Pancreas (tissue), 10 donors: ENCODE results near the gene PPFIBP2. TPM values are rescaled to one million over a fixed set of nuclear protein-coding genes. Genes with fewer than 3 reads are reported as not detected.

Experiments
- ATAC-seq, 4 donors: fragments of 200-7000 bp; cut with Tn5 transposase; one replicate each; pipeline versions ENCODE4 v1.8.0 to v1.9.1; 2020; ENCODE audit warnings: mild to moderate bottlenecking in 4 of 4, moderate library complexity in 4 of 4
- DNase-seq, 6 donors: peaks; one replicate each; pipeline ENCODE4 v3.0.0-alpha.2; 2020
- FAIRE-seq: peaks from 2 replicates; lab custom pipeline; 2012; peaks lifted over from hg19 to GRCh38; lab: Jason Lieb, UNC
- H3K27ac ChIP-seq, 4 donors: fragments of 200-600 bp; sonication (generic); 1 replicate in 3 of 4; 2 replicates in 1 of 4; pipeline versions ENCODE4 v1.5.0 to v1.8.0; 2020
- H3K27me3 ChIP-seq, 4 donors: fragments of 200-600 bp; one replicate each; pipeline ENCODE4 v1.8.0; 2021
- H3K36me3 ChIP-seq, 3 donors: fragments of 200-600 bp; sonication (generic) in 1 of 3; one replicate each; pipeline versions ENCODE4 v1.5.0 to v1.8.0; 2020 to 2021
- H3K4me1 ChIP-seq, 3 donors: fragments of 200-600 bp; one replicate each; pipeline ENCODE4 v1.8.0; 2021
- H3K4me3 ChIP-seq, 4 donors: fragments of 200-600 bp; sonication (generic) in 2 of 4; one replicate each; pipeline versions ENCODE4 v1.5.0 to v1.8.0; 2020 to 2021
- H3K9me3 ChIP-seq, 4 donors: fragments of 200-600 bp; one replicate each; pipeline ENCODE4 v1.8.0; 2021
- CTCF ChIP-seq, 4 donors: fragments of 200-600 bp; sonication (generic) in 3 of 4; IDR thresholded peaks; one replicate each; pipeline versions ENCODE4 v1.5.0 to v1.8.0; 2021; ENCODE audit warnings: antibody characterized with exemption in 4 of 4
- WGBS, 2 donors: extraction: QIAGEN DNeasy Blood & Tissue Kit; methylation state at CpG; one replicate each; pipeline ENCODE4 v1.1.7; 2013; 5-methylcytosine and 5-hydroxymethylcytosine counted together
- intact Hi-C, 3 donors: fragments of 100-400 bp; cut with DNase I; formaldehyde crosslinking; loops; one replicate each; pipeline versions ENCODE4 v1.11.1 to v1.14.2; 2022
- polyA plus RNA-seq, 2 donors: library from polyadenylated mRNA; stranded (reverse); fragments of 200-250 nt; gene quantifications; one replicate each; pipeline ENCODE4 v1.2.3, GENCODE V29; 2013
- total RNA-seq, 6 donors: library from RNA; stranded (reverse); fragmentation: NEBNext Ultra II Directional in 4 of 6; extraction: Animal tissue kit (Norgen Biotek cat#: 25700) in 4 of 6; gene quantifications; one replicate each; pipeline versions ENCODE4 v1.2.1 to v1.2.4, GENCODE V29; 2021 to 2023
- donor health status: healthy with polysubstance abuse.
- donor health status: DM: no; HTN: no; CAD: no; lungs with moderate emphysema.
- donor health status: DM: no; HTN: no; CAD: no.
- donor health status: control.
- donor health status: control.
- donor health status: Bipolar disorder and iron deficiency.
- donor health status: DM: yes; HTN: yes; CAD: no.
- donor health status: DM: no; HTN: no; CAD: no.
- donor health status: DM: no; HTN: no; CAD: no.
- donor health status: DM: yes; HTN: yes; CAD: no.

Gene PPFIBP2
- total and polyA plus RNA-seq, 8 donors = 8.0 to 24.7 (median 11.4) TPM

- Histone ChIP-seq H3K9me3 (no peaks in the 10 kb centered on the region), H3K27me3 (no peaks in the 10 kb centered on the region), H3K4me1 (peaks cover 0 to 7% (median 0%) of the 10 kb centered on the region in 3 donors), H3K36me3 (no peaks in the 10 kb centered on the region), H3K27ac (no peak overlapping the region), H3K4me3 (no peak overlapping the region)
- DNase-seq (no peak), ATAC-seq (no peak), FAIRE-seq (no peak)
- WGBS, 2 donors = 91 to 93% methylated on average over 23 of the region's 23 CpGs
- intact Hi-C loops = no loop called here
- TF ChIP-seq CTCF (IDR thresholded peaks at IDR 0.05) = no peak
Measured at GRCh38 chr11:7518811-7519562, 5.2 kb downstream of the PPFIBP2 start.

- FAIRE-seq (no peak), DNase-seq (no peak), ATAC-seq (no peak)
- H3K27ac ChIP-seq = peak overlapping the region in 1 of 4 donors; percentile 4
- H3K36me3 ChIP-seq = no peaks in the 10 kb centered on the region
- H3K9me3 ChIP-seq = no peaks in the 10 kb centered on the region
- H3K27me3 ChIP-seq = no peaks in the 10 kb centered on the region
- 77 to 78% methylated on average over 18 of the region's 18 CpGs for WGBS, 2 donors
- TF ChIP-seq CTCF (IDR thresholded peaks at IDR 0.05) = no peak
- intact Hi-C loops = no loop called here
- H3K4me3 ChIP-seq = no peak overlapping the region
- H3K4me1 ChIP-seq = no peaks in the 10 kb centered on the region
Measured at GRCh38 chr11:7520011-7520942, 6.5 kb downstream of the PPFIBP2 start.

- H3K4me1 ChIP-seq = no peaks in the 10 kb centered on the region
- H3K27me3 ChIP-seq = no peaks in the 10 kb centered on the region
- intact Hi-C loops = no loop called here
- ATAC-seq (peak in 2 of 4 donors; percentile 44 to 71), FAIRE-seq (no peak), DNase-seq (no peak)
- 0% methylated on average over 2 of the region's 2 CpGs for WGBS, 2 donors
- H3K9me3 ChIP-seq = no peaks in the 10 kb centered on the region
- H3K36me3 ChIP-seq = no peaks in the 10 kb centered on the region
- H3K27ac ChIP-seq = peak overlapping the region in 1 of 4 donors; percentile 4
- H3K4me3 ChIP-seq = no peak overlapping the region
- no peak for TF ChIP-seq CTCF (IDR thresholded peaks at IDR 0.05)
Measured at GRCh38 chr11:7520981-7521487, 7.2 kb downstream of the PPFIBP2 start.

GRCh38 chr11:7522121-7522520, 8.3 kb downstream of the PPFIBP2 start:
- TF ChIP-seq CTCF (IDR thresholded peaks at IDR 0.05) = no peak
- no peak overlapping the region for H3K4me3 ChIP-seq
- ATAC-seq (peak in 2 of 4 donors; percentile 22 to 42), DNase-seq (no peak), FAIRE-seq (no peak)
- intact Hi-C loops = no loop called here
- H3K36me3 ChIP-seq = no peaks in the 10 kb centered on the region
- 64 to 67% methylated on average over 4 of the region's 4 CpGs for WGBS, 2 donors
- H3K27me3 ChIP-seq = no peaks in the 10 kb centered on the region
- H3K9me3 ChIP-seq = no peaks in the 10 kb centered on the region
- no peak overlapping the region for H3K27ac ChIP-seq
- no peaks in the 10 kb centered on the region for H3K4me1 ChIP-seq
